ENCODE measurements around the gene EML3.
"Not testable (repeated sequence)": the region's sequence is repeated elsewhere in the genome, so short reads cannot be mapped to it uniquely, and the experiment has no call there.

The EML3 gene

DNA sequence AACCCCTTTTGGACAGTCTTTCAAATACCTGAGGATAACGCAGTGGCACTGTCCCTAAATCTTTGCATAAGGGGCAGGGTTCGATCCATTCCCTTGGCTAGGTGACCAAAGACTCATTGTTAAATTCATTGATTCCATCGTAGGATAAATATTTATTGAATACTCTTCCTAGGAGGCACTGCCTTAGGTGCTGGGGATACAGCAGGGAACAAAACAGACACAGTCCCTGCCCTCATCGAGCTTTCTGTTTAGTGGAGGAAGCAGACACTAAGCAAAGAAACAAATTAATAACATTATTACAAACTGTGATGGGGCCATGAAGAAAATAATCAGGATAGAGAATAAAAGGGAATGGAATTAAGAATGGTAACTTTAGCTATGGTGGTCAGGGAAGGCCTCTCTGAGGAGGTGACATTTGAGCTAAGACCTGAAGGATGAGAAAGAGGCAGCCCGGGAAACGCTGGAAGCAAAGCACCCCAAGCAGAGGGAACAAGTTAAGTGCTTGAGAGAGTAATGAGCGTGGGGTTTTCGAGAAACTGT, 8.5 kb upstream of the EML3 start:
- DNase-seq: no peak

DNA sequence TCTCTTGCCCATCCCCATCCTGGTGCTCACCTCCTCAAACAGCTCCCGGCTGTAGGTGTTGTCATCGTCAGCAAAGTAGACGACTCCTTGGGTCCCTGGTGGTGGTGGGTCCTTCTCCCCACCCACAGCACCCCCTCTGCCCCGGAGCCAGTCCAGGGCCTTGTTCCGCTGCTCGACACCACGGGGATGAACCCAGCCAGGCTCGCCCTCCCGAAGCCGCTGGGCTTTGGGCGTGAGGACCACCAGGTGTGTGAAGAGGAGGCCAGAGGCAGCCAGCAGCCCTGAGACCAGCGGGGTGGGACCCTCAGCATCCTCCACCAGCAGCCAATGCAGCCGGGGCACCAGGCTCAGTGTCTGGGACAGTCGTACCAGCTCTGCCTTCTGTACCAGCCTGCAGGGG, 4.4 kb upstream of the EML3 start:
- not testable (repeated sequence) for DNase-seq

DNA sequence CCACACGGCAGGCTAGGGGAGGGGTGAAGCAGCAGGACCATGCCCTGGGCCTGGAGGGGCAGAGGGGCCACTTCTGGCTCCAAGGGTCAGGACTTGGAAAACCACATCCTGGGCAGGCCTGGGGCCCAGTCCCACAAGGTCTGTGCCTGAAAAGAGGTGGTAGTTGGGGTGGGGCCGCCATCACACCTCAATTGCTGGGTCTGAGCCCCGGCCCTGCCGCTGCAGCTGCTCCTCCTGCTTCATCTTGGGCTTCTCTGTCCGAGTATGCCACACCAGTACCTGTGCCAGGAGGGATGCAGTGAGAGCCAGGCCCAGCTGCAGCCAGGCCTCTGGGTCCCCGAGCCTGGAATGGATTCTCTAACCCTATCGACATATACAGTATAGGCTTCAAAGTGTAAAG, 2.9 kb upstream of the EML3 start:
- DNase-seq: no peak

DNA sequence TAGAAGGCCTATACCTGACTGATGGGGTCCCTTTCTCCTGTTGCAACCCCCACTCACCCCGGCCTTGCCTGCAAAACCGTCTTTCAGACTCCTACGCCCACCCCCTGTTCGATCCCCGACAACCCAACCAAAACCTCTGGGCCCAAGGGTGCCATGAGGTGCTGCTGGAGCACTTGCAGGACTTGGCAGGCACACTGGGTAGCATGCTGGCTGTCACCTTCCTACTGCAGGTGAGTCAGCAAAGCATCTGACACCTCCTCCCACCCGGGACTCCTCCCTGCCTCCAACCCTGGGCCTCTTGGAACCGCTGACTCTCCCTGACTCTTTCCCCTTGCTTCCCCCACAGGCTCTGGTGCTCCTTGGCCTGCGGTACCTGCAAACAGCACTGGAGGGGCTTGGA, 1.7 kb upstream of the EML3 start:
- no peak for DNase-seq

DNA sequence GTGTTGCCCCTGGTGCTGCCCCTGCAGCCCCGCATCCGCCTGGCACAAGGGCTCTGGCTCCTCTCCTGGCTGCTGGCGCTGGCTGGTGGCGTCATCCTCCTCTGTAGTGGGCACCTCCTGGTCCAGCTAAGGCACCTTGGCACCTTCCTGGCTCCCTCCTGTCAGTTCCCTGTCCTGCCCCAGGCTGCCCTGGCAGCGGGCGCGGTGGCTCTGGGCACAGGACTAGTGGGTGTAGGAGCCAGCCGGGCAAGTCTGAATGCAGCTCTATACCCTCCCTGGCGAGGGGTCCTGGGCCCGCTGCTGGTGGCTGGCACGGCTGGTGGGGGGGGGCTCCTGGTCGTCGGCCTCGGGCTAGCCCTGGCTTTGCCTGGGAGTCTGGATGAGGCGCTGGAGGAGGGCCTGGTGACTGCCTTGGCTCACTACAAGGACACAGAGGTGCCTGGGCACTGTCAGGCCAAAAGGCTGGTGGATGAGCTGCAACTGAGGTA, 760 bp upstream of the EML3 start:
- no peak for DNase-seq

DNA sequence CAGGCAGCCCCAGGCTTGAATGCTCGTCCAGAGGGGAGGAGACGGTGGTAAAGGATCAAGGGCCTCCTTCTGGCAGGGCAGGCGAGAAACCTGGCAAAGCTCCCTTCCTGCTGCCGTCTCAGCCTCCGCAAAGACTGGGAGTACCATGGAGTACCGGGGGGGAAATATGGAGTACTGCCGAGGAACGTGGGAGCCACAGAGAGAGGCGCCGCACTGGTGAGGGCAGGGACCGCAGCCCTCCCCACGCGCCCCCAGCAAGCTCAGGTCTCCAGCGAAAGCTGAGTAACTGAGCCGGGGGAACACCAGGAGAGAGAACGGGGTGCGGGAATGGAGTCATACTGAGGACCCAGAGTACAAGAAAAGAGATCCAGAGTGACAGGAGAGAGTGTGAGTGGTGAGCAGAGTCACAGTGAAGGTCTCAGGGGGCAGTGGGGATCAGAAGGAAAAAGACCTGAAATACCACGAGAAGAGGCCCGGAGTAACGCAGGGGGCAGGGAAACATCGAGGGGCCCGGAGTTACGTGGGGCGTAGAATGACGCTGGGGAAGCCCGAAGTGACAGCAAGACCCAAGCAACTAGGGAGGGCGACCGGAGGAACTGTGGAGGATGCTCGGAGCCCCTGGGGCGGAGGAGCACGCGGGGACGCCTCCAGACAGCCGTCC, 740 bp downstream of the EML3 start:
- peak; percentile 15 for DNase-seq

DNA sequence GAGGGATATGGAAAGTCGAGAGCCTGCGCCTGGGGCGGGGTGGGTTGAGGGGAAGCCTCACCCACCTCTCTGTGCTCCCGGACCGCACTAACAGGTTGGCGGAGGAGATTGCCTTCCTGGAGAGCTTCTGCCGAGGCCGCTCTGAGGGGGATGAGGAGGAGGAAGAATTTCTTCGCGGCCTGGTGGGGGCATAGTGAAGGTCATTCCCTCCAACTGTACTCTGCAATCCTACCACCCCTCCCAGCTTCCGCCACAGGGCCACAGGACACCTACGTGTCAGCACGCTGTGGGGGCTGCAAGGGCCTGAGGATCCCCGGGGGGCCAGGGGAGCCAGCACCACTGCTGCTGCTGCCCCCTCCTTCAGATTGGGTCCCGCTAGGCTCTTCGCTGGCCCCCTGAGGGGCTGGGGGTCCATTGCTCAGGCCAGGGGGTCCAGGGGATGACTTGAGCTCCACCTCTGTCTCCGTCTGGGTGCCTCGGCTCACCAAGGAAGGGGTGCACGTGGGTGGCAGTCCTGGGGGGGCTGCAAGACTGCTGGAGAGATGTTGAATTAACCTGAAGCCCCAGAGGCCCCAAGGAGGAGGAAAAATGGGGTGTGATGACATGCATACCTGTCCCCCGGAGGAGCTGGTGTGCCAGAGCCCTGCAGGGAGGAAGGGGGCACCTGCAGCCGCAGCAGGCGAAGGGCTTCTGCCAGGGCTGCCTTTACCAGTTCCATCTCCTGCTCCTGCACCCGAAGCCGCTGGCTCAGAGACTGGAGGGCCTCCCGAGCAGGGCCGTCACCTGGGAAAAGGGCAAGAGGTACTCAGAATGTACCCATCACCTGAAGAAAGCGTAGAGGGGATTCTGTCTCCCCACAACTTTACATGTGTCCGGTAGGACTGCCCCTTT, 1.5 kb downstream of the EML3 start:
- DNase-seq: no peak

DNA sequence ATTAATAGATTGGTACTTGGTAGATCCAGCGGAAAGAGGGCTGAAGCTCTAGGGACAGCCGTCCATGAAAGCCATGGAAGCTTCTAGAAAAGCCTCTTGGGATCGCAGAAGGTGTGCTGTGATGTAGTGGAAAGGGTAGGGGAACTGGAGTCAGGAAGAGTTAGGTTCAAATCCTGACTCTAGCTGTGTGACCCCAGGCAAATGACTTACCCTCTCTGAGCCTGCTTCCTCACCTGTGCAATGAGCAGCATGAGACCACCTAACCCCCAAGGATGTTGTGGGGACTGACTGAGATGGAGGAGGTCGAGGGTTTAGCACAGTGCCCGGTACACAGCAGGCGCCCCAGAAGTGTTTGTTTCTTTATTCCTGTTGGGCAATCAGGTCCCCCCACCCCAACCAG, 2.2 kb downstream of the EML3 start:
- DNase-seq: no peak

DNA sequence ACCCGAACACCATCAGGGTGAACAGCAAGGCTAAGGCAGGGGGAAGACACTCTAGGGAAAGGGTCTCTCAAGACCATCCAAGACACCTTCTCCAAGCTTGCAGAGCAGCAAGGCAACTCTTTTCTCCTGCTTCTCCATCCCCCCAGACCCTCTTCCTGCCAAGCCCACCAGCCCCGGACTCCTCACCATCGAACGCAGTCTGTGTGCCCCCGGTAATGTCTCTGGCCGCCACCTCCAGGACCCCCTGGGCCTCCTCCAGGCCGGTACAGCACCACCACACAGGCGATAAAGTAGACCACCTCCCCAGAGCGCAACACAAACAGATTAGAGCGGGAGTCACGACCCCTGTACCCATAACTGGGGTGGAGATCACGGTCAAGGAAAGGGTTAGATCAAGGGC, 3.8 kb downstream of the EML3 start:
- no peak for DNase-seq

DNA sequence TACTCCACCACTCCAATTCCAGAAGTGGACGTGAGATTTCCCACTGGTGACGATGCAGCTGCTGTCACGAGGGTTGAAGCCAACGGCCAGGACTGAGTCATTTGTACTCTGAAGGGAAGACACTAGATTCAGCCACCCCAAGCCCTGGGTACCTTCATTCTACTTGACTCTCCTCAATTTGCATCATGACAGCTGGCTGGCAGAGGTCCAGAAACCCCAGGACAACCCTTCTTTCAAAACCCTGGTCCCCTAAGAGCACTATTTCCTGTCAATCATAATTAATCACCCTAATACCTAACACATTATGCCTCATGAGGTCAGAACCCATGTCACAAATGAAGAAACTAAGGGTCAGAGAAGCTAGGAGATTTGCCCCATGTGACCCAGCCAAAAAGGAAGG, 4.9 kb downstream of the EML3 start:
- DNase-seq: no peak

DNA sequence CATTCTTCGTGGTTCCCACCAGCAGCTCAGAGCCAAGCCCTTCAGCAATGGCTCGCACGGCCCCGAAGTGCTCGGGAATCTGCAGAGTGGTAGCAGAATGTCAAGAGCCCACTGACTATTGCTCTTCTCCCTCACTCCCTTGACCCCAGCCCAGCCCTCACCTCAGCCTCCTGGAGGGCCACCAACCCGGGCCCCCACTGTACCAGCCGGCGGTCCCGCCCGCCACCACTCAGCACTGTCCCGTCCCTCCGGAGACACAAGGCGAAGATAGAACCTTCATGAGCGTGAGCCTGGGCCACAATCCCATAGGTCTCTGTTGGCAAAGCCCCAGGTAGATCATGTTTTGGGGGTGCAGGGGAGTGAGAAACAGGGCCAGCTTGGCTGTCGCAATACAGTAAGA, 6.7 kb downstream of the EML3 start:
- DNase-seq: no peak

DNA sequence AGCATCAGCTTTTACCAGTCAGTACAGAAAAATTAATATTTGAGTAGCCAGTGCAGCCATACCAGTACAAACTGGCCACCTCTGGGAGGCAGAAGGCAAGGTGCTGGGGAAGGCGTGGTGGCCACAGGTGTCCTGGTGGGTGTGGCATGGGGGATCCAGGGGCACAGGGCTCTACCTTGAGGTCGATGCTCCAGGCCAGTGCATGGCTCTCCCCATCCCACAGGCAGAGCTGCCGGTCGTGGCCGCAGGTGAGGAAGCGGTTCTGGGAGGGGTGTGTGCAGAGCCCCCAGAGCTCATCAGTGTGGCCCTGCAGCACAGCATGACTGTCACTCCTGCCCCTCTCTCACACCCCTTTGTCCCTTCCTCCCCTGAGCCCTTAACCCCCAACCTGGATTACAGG, 7.1 kb downstream of the EML3 start:
- DNase-seq: no peak

DNA sequence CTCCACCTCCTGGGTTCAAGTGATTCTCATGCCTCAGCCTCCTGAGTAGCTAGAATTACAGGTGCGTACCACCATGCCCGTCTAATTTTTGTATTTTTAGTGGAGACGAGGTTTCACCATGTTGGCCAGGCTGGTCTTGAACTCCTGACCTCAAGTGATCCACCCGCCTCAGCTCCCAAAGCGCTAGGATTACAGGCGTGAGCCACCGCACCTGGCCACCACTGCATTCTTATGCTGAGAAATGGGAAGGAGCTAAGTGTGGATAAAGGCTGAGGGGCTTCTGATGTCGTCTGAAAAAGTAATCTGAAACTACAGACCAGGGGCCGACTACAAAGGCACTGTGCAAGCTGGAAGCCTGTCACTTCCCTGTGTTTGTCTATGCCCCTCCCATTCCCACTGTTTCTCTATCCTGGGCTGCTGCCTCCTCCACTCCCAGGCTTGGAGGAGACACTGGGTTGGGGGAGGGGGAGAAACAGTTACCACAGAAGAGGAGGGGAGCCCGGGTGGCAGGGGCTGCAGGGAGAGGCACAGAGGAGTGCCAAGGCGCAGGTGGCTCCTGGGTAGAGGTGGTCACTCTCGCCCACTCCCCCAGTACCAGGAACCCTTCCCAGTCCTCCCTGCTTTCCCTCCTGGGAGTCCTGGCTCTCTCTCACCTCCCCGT, 8.0 kb downstream of the EML3 start:
- DNase-seq: no peak

DNA sequence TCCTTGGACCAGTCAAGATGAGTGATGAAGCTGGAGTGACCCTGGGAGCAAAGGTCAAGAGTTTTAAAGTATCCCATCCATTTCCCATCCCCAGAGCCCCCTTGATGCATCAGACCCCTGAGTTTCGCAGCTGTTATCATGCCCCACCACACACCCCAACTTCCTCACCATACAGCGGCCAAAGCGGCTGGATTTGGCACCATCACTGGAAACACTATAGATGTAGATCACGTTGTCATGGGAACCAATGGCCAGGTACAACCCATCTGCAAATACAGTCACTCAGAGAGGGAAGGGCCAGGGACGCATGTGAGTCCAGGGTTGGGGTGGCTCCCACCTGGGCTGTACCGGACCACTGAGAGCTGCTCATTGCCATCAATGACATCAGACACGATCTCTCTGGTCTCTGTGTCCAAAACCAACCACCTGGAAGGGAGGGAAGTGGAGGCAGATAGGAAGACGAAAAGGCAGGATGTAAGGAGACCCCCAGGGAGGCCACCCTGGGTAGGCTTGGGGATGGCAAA, 8.7 kb downstream of the EML3 start:
- no peak for DNase-seq

DNA sequence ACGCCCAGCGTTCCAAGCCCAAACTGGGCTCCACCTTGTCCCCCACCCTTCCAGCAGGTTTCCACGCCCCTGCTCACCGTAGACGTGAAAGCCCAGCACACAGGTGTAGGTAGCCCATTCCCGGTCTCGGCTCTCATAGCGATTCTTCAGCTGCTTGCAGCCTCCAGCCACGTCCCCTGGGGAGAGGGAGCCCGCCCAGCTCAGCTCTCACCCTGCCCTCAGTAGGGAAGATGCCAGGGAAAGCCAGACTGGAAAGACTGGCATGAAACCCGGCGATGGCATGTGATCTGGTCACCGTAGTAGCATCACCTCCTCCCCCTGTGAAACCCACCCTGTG, 9.5 kb downstream of the EML3 start:
- no peak for DNase-seq

DNA sequence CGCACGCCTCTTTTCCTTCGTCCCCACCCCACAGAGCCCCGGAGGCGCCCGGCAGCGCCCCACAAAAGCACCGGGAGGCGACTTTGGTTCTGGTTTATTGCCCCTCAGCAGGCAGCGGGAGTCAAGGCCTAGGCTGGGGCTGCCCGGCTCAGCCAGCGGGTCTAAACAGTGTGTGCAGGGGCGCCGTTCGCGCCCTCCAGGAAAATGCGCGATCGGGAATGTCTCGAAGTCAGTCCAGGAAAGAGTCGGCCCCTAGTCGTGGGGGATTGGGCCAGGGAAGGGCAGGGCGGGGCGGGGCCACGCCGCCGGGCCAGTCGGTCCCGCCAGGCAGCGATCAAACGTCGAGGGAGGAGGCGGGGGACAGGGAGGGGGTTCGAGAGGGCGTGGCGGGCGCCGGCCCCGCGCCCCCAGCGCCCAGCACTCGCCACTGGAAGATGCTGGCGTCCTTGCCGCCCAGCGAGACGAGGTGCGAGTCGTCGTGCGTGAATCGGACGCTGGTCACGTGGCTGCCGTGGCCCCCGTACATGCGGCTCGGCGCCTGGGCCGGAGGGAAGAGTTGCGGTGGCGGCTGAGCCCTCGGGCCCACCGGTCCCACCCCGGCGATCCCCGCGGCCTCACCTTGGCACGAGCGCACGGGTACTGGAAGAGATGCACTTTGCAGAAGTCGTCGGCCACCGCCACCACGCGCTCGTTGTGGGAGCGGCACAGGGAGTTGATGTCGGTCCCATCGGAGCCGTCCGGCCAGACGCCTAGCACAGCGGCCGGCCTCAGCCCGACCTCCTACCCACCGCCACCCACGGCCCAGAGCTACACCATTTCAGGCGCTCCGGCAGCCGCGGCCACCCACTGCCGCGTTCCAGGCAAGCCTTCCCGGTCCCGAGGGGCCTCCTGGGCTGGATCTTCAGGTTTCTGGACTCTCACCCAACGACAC, 10.2 kb downstream of the EML3 start:
- peak; percentile 37 for DNase-seq

DNA sequence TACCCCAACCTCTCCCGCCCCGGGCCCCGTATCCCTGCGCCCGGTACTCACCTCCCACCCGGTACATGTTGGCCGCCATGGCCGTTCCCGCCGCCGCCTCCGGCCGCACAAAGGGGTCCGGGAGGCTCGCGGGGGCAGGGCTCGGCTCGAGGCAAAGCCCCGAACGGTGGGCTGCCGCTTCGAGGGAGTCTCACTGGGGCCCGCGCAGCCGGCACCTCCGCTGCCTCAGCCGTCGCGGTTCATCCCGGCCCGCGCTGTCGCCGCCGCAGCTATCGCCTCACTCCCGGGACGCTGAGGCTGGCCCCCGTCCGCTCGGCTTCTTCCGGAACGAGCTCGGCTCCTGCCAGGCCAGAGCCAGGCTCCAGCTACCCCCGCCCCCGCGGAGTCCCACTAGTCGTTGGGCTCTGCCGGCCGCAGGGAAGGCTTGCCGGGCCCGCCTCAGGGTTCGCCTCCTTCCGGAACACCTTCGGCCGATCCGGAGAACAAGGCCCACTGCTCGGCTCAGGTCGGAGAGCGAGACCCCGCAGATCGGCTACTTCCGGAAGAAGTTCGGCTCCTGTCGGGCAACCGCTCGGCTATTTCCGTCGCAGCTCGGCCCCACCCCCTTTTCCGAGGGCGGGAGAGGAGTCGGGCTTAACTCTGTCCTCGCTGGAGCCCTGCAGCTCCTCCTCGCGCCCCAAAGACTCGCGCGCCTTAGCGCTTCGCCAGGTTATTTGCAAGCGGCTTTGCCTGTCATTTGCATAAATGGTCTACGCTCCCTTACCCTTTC, 11.0 kb downstream of the EML3 start, which contains the start of gene MTA2:
Gene MTA2, minus strand, starts transcription at position 494 of the 769 bp plus-strand sequence. Its CDS starts 415 bp downstream, at position 79.
- DNase-seq: peak; percentile 98

DNA sequence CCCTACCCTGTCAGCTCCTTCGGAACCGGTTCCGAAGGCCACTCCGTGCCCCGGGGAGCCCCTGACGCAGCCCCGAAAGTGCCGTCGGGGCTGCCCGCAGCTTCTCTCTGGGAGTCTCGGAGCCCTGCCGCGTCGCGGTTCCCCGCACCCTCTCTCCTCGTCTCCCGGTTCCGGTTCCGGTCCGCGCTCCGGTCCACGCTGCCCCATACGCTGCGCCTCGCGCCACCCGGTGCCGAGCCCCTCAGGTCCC, 11.5 kb downstream of the EML3 start:
- DNase-seq: no peak

DNA sequence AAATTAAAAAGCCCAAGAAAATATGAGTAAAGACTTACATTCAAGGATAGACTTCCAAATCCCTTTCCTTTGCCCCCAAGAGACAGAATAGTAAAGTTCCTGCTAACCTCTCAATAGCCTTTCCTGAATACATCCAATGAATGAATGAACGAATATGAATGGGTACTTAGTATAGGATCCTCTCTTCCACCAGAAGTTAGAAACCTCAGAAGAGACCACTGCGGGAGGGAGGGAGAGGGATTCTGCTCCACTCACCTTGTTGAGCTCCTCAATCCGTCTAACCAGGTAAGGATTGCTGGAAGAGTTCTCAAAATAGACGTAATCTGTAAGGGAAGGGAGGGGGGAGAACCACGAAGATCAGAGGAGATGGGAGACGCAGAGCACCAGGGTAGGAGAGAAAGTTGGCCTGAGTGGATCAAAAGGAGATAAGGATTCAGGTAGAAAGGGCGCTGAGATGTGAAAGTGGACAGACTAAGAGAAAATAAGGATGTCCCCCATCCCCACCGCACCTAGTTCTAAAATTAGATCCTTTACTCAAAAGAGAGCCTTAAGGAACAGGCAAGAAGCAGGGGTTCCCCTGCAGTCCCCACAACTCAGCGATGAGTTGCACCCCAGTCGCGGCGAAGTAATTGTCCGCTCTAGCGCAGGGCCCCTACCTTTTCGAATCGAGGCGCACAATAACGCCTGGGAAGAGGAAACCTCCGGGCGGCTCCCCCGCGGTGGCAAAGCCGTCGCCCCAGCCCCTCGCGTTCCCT, 12.0 kb downstream of the EML3 start:
- no peak for DNase-seq

DNA sequence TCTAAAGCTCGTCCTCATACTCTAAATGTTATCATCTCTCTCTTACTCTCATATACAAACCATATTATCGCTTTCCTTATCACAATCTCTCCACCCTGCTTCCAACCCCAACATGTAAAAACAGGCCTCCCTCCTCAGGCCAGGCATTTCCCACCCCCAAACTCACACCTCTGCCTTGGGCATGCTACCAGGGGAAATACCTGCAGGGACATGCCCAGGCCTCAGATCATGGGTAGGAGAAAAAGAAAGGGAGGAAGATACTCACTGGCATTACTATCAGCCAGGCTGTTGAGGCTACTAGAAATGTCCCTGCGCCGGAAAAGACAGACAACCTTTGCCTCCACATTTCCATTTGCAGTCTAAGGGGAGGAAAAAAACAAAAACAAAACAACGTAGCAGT, 12.7 kb downstream of the EML3 start:
- no peak for DNase-seq

Measured in NCI-H446 treated with DMSO at 0.1 percent for 48 hours (cell line).